ENCODE results near the gene CACNA1H.

Gene CACNA1H

GRCh38 chr16:1123525-1124230 is 29.2 kb upstream of the CACNA1H start:
- no peak for DNase-seq

- DNase-seq = no peak
Measured at GRCh38 chr16:1124291-1124690, 28.6 kb upstream of the CACNA1H start.

DNA sequence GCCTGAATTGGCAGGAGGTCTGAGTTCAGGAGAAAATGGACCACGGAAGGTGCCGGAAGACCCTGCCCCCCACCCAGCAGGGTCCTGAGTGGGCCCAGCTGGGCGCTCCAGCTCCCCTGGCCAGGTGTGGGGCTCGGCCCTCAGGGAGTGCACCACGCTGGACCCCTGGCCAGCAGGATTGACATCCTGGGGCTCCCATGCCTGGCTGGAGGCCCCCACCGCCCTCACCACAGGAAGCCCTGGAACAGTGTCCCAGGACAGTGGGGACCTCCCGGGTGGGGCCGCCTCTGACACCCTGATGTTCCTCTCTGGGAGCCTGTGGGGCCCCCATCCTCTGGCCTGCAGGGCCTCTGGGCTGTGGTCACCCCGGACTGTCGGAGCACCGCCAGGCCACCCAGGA is 28.1 kb upstream of the CACNA1H start:
- DNase-seq = no peak

- DNase-seq = no peak
Measured at GRCh38 chr16:1125471-1125870, 27.4 kb upstream of the CACNA1H start.

DNA sequence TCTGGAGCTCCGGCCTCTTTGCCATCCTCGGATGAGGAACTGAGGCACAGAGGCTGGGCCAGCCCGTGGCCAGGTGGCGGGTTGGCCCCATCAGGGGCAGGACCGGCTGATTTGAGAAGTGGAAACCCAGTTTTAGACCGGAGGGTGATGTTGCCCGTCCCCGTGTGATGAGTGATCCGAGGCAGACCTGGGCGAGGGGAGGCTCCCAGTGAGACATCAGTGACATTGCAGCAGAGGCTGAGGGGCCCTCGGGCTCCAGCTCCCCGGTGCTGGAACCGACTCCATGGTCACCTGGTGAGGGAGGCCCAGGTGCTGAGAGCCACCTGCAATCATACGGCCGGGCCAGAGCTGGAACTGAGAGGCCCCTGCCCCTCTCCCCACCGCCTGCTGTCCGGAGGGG is 26.9 kb upstream of the CACNA1H start:
- no peak for DNase-seq

DNA sequence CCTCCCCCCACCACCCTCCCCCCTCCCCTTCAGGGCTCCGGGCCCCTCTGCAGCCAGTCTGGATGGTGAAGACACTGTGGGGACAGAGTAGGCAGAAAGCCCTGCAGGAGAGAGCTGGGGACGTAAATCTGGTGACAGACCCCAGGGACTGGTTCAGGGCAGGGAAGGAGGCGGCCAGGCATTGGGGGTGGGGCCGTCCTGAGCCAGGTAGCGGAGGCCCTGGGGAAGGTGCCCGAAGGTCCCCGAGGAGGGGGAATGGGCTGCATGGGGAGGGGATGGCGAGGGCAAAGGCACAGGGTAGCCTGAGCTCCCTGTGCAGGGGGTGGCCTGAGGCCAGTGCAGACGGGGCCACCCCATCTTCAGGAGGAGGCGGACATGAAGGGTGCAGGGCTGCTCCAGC is 26.3 kb upstream of the CACNA1H start:
- DNase-seq = no peak

- no peak for DNase-seq
Measured at GRCh38 chr16:1127101-1127500, 25.8 kb upstream of the CACNA1H start.

GRCh38 chr16:1127971-1128715 is 24.8 kb upstream of the CACNA1H start:
- no peak for DNase-seq

- DNase-seq = no peak
Measured at GRCh38 chr16:1129106-1129960, 23.6 kb upstream of the CACNA1H start.

GRCh38 chr16:1130382-1130781 is 22.5 kb upstream of the CACNA1H start:
- DNase-seq = no peak

DNA sequence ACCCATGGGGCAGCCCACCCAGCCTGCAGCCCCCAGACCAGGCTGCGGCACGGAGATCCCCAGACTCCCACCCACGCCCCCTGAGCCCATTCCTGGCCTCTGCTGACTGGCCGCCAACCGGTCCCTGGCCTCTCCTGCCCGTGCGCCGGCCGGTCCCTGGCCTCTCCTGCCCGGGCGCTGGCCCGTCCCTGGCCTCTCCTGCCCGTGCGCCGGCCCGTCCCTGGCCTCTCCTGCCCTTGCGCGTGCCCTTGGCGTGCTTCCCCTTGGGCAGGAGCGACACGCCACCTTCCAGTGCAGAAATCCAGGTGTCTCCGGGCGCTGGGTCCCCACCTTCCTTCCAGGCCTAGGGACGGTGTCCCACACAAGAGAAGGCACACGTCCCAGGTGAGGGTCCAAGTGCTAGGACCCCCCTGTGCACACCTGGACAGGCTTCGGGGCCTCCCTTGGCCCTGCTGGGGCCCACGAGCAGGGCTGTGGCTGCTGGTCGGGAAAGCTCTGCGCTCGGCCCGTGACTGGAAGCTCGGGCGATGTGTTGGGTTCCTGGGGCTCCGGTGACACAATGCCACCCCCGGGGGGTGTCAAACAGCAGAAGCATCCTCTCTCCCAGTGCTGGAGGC is 21.4 kb upstream of the CACNA1H start:
- DNase-seq = no peak

- no peak for DNase-seq
Measured at GRCh38 chr16:1132431-1132830, 20.5 kb upstream of the CACNA1H start.

DNA sequence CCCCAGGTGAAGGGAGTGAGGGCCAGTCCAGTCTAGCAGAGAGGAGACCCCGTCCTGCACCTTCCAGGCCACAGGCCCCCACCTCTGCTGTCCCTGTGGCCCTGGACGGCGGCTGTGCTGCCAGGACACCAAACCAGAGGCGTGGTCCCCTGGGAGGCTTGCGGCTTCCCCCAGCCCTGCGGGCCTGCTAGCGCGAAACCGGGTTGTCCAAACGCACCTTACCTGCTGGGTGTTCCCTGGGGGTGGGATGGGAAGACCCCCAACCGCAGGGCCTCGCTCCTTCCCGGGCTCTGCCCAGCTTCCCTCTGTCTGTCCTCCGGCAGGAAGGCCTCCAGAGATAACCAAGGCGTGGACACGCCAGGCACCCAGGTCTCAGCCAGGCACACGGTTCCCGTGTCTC is 19.6 kb upstream of the CACNA1H start:
- DNase-seq = no peak

- no peak for DNase-seq
Measured at GRCh38 chr16:1133810-1134520, 18.9 kb upstream of the CACNA1H start.

- DNase-seq = no peak
Measured at GRCh38 chr16:1134776-1135458, 18.0 kb upstream of the CACNA1H start.

GRCh38 chr16:1135459-1135825 is 17.5 kb upstream of the CACNA1H start:
- DNase-seq = no peak

- DNase-seq = no peak
Measured at GRCh38 chr16:1137604-1138003, 15.3 kb upstream of the CACNA1H start.

DNA sequence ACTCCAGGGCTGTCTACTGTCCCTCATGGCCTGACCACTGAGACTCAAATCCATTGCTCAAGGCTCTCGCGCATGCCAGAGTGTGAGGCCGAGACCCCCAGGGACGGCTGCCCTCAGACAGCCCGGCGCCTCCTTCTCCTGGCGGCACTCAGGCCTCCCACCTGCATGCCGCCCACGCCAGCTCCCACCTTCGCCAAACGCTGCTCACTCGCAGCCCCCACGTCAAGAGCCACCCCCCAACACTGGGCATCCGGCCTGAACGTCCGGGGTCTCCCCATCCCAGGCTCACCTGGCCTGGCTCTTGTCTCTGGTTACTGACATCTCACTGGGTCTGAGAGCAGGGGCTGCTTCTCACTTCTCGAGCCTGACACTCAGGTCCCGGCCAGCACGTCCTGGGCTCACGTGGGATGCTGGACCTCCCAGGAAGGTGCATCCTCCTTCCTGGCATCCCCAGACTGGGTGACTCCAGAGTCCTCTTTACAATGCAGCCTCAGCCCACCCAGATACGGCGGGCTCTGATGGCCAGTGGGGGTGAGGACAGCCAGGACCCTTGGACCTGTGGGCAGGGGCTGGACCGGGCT is 12.2 kb upstream of the CACNA1H start:
- DNase-seq = no peak

DNA sequence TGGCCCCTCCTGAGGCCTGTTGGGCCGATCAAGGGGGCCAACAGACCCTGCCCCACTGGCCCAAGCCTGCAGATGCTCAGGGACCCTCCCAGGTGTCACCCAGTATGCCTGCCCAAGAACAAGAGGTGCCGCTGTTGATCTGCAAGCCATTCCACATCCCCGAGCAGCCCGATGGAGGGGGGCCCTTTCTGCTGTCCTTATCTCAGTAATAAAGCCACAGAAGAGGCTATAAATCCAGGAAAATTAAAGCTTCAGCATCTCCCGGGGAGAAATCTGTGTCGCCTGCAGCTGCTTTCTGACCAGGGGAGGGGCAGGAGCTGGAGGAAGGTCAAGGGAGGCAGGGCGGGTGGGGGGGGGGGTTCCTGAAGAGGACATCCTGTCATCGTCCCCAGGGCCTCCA is 11.7 kb upstream of the CACNA1H start:
- DNase-seq = no peak

DNA sequence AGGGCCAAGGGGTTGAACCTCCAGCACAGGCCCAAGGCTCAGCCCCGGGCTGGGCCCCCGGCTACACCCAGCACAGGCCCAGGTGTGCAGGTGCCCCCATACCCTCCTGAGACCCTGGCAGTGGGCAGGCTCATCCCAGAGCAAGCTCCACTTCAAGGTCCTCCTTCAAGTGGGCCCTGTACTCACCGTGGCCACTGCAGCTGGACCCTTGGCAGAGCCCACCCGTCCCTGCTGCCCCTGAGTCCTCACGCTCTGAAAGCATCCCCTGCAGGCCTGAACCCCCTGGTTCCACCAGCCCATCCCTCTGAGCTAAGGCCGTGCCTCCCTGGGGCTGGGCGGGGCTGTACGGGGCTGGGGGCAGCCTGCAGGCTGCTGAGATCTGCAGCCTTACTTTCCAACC is 11.2 kb upstream of the CACNA1H start:
- DNase-seq = no peak

DNA sequence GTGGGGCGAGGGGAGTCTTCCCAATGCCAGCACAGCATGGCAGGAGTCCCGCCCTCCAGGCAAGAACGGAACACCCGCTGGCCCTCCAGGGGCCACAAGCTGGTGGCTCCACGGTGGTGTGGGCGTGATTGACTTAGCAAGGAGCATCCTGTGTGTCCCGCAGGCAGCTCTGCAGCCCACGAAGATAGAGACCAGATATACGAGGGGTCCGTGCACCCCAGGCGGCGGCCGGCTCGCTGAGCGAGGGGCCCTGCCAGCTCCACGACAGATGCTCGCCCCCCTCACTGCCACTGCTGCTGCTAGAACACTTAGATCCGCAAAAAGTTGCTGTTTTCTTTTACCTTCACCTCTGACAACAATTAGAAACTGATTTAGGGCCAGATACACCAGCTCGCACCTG is 10.0 kb upstream of the CACNA1H start:
- DNase-seq = no peak
